ENCODE results near the gene ESRRA.

The ESRRA gene

GRCh38 chr11:64340671-64341335, 35.5 kb downstream of the ESRRA start:
- Histone ChIP-seq H3K36me3 (ENCODE audit: control insufficient read depth in 5 of 5, insufficient read depth in 5 of 5, low read length in 5 of 5) (peaks cover 0 to 4% (median 0%) of the 10 kb centered on the region in 5 donors), H3K27ac (ENCODE audit: low read depth, low read length) (no peak overlapping the region), H3K9ac (ENCODE audit: low read length in 5 of 5) (peak overlapping the region in 1 of 5 donors; percentile 17), H3K4me3 (ENCODE audit: low read depth in 1 of 5, low read length in 5 of 5) (peak overlapping the region in 2 of 5 donors; percentile 36 to 47), H3K4me1 (ENCODE audit: control insufficient read depth in 5 of 5, insufficient read depth in 5 of 5, low read length in 5 of 5) (peaks cover 0 to 31% (median 22%) of the 10 kb centered on the region in 5 donors), H3K27me3 (ENCODE audit: control insufficient read depth in 5 of 5, insufficient read depth in 4 of 5, low read length in 5 of 5) (no peaks in the 10 kb centered on the region), H3K9me3 (ENCODE audit: control insufficient read depth in 5 of 5, low read length in 5 of 5) (no peaks in the 10 kb centered on the region)

GRCh38 chr11:64341429-64341828, 36.1 kb downstream of the ESRRA start:
- H3K27me3 ChIP-seq (ENCODE audit: control insufficient read depth in 5 of 5, insufficient read depth in 4 of 5, low read length in 5 of 5): no peaks in the 10 kb centered on the region
- H3K4me3 ChIP-seq (ENCODE audit: low read depth in 1 of 5, low read length in 5 of 5): no peak overlapping the region
- H3K9ac ChIP-seq (ENCODE audit: low read length in 5 of 5): no peak overlapping the region
- peaks cover 0 to 31% (median 22%) of the 10 kb centered on the region in 5 donors for H3K4me1 ChIP-seq (ENCODE audit: control insufficient read depth in 5 of 5, insufficient read depth in 5 of 5, low read length in 5 of 5)
- H3K27ac ChIP-seq (ENCODE audit: low read depth, low read length): no peak overlapping the region
- no peaks in the 10 kb centered on the region for H3K9me3 ChIP-seq (ENCODE audit: control insufficient read depth in 5 of 5, low read length in 5 of 5)
- peaks cover 0 to 4% (median 0%) of the 10 kb centered on the region in 5 donors for H3K36me3 ChIP-seq (ENCODE audit: control insufficient read depth in 5 of 5, insufficient read depth in 5 of 5, low read length in 5 of 5)

- Histone ChIP-seq H3K9me3 (ENCODE audit: control insufficient read depth in 5 of 5, low read length in 5 of 5) (no peaks in the 10 kb centered on the region), H3K27me3 (ENCODE audit: control insufficient read depth in 5 of 5, insufficient read depth in 4 of 5, low read length in 5 of 5) (no peaks in the 10 kb centered on the region), H3K36me3 (ENCODE audit: control insufficient read depth in 5 of 5, insufficient read depth in 5 of 5, low read length in 5 of 5) (peaks cover 0 to 4% (median 0%) of the 10 kb centered on the region in 5 donors), H3K4me1 (ENCODE audit: control insufficient read depth in 5 of 5, insufficient read depth in 5 of 5, low read length in 5 of 5) (peaks cover 0 to 31% (median 22%) of the 10 kb centered on the region in 5 donors), H3K9ac (ENCODE audit: low read length in 5 of 5) (peak overlapping the region; percentile 16 to 80 (median 66)), H3K4me3 (ENCODE audit: low read depth in 1 of 5, low read length in 5 of 5) (peak overlapping the region in 4 of 5 donors; percentile 39 to 61 (median 44)), H3K27ac (ENCODE audit: low read depth, low read length) (no peak overlapping the region)
Observed at GRCh38 chr11:64341851-64342791, 36.8 kb downstream of the ESRRA start.

- H3K27me3 ChIP-seq (ENCODE audit: control insufficient read depth in 5 of 5, insufficient read depth in 4 of 5, low read length in 5 of 5): no peaks in the 10 kb centered on the region
- H3K4me1 ChIP-seq (ENCODE audit: control insufficient read depth in 5 of 5, insufficient read depth in 5 of 5, low read length in 5 of 5): peaks cover 0 to 31% (median 23%) of the 10 kb centered on the region in 5 donors
- no peak overlapping the region for H3K4me3 ChIP-seq (ENCODE audit: low read depth in 1 of 5, low read length in 5 of 5)
- H3K27ac ChIP-seq (ENCODE audit: low read depth, low read length): no peak overlapping the region
- no peak overlapping the region for H3K9ac ChIP-seq (ENCODE audit: low read length in 5 of 5)
- H3K36me3 ChIP-seq (ENCODE audit: control insufficient read depth in 5 of 5, insufficient read depth in 5 of 5, low read length in 5 of 5): peaks cover 0 to 4% (median 0%) of the 10 kb centered on the region in 5 donors
- H3K9me3 ChIP-seq (ENCODE audit: control insufficient read depth in 5 of 5, low read length in 5 of 5): no peaks in the 10 kb centered on the region
Observed at GRCh38 chr11:64342869-64343745, 37.8 kb downstream of the ESRRA start.

- Histone ChIP-seq H3K4me1 (ENCODE audit: control insufficient read depth in 5 of 5, insufficient read depth in 5 of 5, low read length in 5 of 5) (peaks cover 0 to 35% (median 23%) of the 10 kb centered on the region in 5 donors), H3K4me3 (ENCODE audit: low read depth in 1 of 5, low read length in 5 of 5) (no peak overlapping the region), H3K27ac (ENCODE audit: low read depth, low read length) (no peak overlapping the region), H3K27me3 (ENCODE audit: control insufficient read depth in 5 of 5, insufficient read depth in 4 of 5, low read length in 5 of 5) (no peaks in the 10 kb centered on the region), H3K9me3 (ENCODE audit: control insufficient read depth in 5 of 5, low read length in 5 of 5) (no peaks in the 10 kb centered on the region), H3K36me3 (ENCODE audit: control insufficient read depth in 5 of 5, insufficient read depth in 5 of 5, low read length in 5 of 5) (peaks cover 0 to 4% (median 0%) of the 10 kb centered on the region in 5 donors), H3K9ac (ENCODE audit: low read length in 5 of 5) (no peak overlapping the region)
Observed at GRCh38 chr11:64343767-64344559, 38.6 kb downstream of the ESRRA start.

GRCh38 chr11:64344787-64345186, 39.5 kb downstream of the ESRRA start:
- Histone ChIP-seq H3K27me3 (ENCODE audit: control insufficient read depth in 5 of 5, insufficient read depth in 4 of 5, low read length in 5 of 5) (no peaks in the 10 kb centered on the region), H3K36me3 (ENCODE audit: control insufficient read depth in 5 of 5, insufficient read depth in 5 of 5, low read length in 5 of 5) (peaks cover 0 to 4% (median 0%) of the 10 kb centered on the region in 5 donors), H3K4me3 (ENCODE audit: low read depth in 1 of 5, low read length in 5 of 5) (no peak overlapping the region), H3K4me1 (ENCODE audit: control insufficient read depth in 5 of 5, insufficient read depth in 5 of 5, low read length in 5 of 5) (peaks cover 0 to 29% (median 23%) of the 10 kb centered on the region in 5 donors), H3K9me3 (ENCODE audit: control insufficient read depth in 5 of 5, low read length in 5 of 5) (no peaks in the 10 kb centered on the region), H3K9ac (ENCODE audit: low read length in 5 of 5) (no peak overlapping the region), H3K27ac (ENCODE audit: low read depth, low read length) (no peak overlapping the region)

GRCh38 chr11:64347193-64347867, 42.0 kb downstream of the ESRRA start:
- H3K9me3 ChIP-seq (ENCODE audit: control insufficient read depth in 5 of 5, low read length in 5 of 5): no peaks in the 10 kb centered on the region
- H3K4me3 ChIP-seq (ENCODE audit: low read depth in 1 of 5, low read length in 5 of 5): no peak overlapping the region
- no peak overlapping the region for H3K9ac ChIP-seq (ENCODE audit: low read length in 5 of 5)
- H3K27ac ChIP-seq (ENCODE audit: low read depth, low read length): no peak overlapping the region
- no peaks in the 10 kb centered on the region for H3K27me3 ChIP-seq (ENCODE audit: control insufficient read depth in 5 of 5, insufficient read depth in 4 of 5, low read length in 5 of 5)
- H3K36me3 ChIP-seq (ENCODE audit: control insufficient read depth in 5 of 5, insufficient read depth in 5 of 5, low read length in 5 of 5): peaks cover 0 to 4% (median 0%) of the 10 kb centered on the region in 5 donors
- peaks cover 0 to 14% (median 9%) of the 10 kb centered on the region in 5 donors for H3K4me1 ChIP-seq (ENCODE audit: control insufficient read depth in 5 of 5, insufficient read depth in 5 of 5, low read length in 5 of 5)

- Histone ChIP-seq H3K4me1 (ENCODE audit: control insufficient read depth in 5 of 5, insufficient read depth in 5 of 5, low read length in 5 of 5) (peaks cover 0 to 9% (median 3%) of the 10 kb centered on the region in 5 donors), H3K36me3 (ENCODE audit: control insufficient read depth in 5 of 5, insufficient read depth in 5 of 5, low read length in 5 of 5) (peaks cover 0 to 4% (median 0%) of the 10 kb centered on the region in 5 donors), H3K9ac (ENCODE audit: low read length in 5 of 5) (no peak overlapping the region), H3K4me3 (ENCODE audit: low read depth in 1 of 5, low read length in 5 of 5) (no peak overlapping the region), H3K9me3 (ENCODE audit: control insufficient read depth in 5 of 5, low read length in 5 of 5) (no peaks in the 10 kb centered on the region), H3K27ac (ENCODE audit: low read depth, low read length) (no peak overlapping the region), H3K27me3 (ENCODE audit: control insufficient read depth in 5 of 5, insufficient read depth in 4 of 5, low read length in 5 of 5) (no peaks in the 10 kb centered on the region)
Observed at GRCh38 chr11:64348383-64349024, 43.2 kb downstream of the ESRRA start.

Measured in subcutaneous abdominal adipose tissue (tissue), 5 donors.